Stimulated activated CD8-positive, alpha-beta memory T cell treated with anti-CD3 and anti-CD28 coated beads, Interleukin-12 subunit alpha, Interleukin-12 subunit beta, amount 100 ng/mL, for 1 hour (primary cell): ENCODE results near the gene RPL19.

Source experiments
- DNase-seq: peaks from one replicate; pipeline ENCODE4 v3.0.0-alpha.2; 2020; ENCODE audit warnings: low read depth

The RPL19 gene

DNA sequence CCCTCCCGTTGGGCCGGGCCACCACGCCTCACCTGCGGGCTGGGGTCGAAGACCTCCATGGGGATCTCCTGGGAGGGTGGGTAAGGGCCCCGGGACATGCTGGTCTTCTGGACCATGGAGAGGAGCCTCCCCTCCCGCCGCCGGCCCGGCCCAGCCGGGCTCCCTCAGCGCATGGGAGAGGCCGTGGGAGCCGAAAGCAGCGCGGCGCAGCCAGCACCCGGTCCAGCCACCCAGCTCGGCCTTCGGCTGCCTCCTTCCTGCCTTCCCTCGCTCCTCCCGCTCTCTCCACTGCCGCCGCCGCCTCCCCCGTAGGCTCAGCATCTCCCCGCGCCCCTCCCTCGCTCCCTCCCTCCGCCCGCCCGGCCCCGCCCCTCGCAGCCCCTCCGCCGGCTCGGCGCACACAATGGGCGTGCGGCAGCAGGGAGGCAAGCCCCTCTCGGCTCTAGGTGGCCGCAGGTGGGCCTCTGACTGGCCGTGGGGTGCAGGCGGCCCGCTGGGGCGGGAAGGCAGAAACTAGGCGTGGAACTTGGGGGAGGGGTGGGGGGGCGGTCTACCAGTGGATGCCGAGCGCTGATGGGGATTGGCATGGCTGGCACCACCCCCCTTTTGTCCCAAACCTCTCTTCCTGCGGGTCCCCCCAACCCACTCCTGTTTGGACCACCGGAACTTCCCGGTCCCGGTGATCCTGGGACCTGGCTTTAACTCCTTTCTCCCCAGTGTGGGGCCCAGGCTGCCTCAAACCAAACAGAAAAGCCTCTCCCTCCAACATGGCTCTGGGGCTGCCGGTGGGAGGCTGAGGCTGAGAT is 2.5 kb upstream of the RPL19 start, which contains the start of gene CACNB1:
Gene CACNB1, minus strand, starts transcription at position 290 of the 806 bp plus-strand sequence. Its CDS starts 174 bp downstream, at position 116.
- DNase-seq = peak; percentile 39

DNA sequence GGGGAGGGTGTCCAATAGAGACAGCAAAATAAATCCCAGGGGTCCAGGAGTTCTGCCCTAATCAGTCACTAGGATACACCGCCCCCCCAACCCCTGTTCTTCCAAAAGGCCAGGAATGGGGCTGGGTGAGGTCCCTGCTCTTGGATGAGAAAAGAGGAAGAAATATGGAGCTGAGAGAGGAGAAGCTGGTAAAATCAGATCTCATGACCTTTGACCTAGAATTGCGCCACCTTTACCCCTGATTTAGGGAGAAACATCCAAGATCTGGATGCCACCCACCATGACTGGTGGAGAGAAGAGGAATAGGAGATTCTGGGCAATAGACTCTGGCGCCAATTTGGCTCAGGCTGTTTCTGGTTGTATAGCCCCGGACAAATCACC is 1.9 kb upstream of the RPL19 start:
- DNase-seq = no peak

DNA sequence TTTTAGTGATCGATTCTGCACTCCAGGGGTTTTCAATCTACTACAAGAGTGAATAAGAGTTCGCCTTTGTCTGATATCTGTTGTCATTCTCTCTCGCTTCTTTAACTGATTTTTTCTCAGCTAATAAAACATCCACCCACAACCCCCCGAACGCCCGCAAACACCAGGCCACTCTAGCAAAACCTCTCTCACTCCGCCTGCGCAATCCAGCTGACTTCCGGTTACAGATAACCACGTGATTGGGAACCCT is 338 bp upstream of the RPL19 start:
- DNase-seq = peak; percentile 80

DNA sequence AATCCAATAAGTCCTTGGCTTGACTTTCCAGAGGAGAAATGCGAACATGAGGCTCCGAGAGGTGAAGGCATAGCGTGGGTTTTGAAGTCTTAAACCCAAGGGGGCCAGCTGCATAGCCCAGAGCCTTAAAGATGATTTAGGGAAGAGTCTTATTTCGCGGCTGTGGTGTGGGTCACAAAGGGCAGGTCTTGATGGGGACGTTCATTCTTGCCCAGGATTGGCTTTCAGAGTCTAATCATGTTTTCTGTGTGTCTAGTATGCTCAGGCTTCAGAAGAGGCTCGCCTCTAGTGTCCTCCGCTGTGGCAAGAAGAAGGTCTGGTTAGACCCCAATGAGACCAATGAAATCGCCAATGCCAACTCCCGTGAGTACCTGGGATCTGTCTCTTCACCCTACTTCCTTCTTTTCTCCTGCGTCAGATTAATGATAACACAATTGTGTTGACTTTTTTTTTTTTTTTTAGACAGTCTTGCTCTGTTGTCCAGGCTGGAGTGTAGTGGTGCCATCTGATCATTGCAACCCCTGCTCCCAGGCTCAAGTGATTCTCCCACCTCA is 951 bp downstream of the RPL19 start:
- DNase-seq = no peak

DNA sequence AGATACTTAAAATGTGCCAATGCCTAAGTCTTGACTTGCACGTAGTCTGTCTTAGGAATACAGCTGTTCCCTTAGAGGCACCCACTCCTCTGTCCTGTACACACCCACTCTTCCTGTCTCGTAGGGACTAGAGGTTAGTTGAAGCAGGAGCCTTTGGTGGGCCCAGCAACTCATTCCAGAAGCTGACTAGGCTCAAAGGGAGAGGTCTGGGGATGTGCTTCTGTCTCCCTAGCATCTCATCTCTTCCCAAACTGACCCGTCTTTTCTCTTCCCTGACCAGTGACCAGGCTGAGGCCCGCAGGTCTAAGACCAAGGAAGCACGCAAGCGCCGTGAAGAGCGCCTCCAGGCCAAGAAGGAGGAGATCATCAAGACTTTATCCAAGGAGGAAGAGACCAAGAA is 4.2 kb downstream of the RPL19 start:
- no peak for DNase-seq

DNA sequence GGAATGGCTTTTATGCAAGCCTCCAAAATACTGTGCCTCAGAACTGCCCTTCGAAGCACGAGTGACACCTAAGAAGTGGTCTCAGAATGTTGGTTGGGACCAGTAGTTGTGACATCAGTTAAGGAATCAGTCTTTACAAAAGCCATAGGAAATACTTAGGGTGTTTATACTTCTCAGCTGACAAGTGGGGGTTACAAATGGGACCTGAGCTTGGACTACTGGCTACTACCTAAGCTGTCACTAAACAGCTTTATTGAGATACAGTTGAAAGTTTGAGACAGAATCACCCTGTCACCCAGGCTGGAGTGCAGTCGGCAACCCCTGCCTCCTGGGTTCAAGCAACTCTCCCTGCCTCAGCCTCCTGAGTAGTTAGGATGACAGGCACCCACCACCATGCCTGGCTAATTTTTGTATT is 5.0 kb downstream of the RPL19 start:
- DNase-seq = no peak

DNA sequence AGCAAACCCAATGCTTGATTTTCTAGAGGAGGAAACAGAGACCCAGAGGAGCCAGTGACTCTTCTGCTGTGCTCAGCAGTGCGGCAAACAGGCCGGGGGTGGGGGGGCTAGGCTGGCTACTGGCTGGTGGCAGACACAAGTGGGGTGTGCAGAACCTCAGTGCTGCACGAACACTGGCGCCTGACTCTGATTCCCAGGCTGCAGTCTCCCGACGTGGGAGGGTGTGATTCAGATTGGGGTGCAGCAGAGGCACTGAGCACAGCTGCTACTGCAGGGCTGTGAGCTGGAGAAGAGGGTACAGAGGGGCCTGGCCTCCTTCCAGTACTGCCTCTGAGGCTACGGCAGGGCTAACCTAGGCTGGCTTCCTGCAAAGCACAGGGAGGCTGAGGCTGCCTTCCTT is 8.1 kb downstream of the RPL19 start:
- DNase-seq = no peak

DNA sequence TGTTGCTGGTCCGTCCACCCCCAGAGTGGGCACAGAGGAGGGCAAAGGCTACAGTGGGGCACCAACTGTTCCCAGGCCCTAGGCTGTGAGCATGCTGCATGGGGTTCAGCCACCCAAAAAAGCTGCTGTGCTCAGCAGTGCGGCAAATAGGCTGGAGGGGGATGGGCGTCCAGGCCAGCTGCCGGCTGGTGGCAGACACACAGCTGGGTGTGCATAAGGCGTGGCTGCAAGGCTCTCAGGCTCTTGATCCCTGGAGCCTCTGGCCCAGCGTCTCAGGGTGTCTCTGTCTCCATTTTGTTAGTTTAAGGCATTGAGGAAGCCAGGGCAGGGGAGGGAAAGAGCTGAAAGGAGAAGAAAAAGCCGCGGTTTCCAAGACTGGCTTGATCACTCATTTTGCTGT is 8.8 kb downstream of the RPL19 start:
- DNase-seq = no peak

DNA sequence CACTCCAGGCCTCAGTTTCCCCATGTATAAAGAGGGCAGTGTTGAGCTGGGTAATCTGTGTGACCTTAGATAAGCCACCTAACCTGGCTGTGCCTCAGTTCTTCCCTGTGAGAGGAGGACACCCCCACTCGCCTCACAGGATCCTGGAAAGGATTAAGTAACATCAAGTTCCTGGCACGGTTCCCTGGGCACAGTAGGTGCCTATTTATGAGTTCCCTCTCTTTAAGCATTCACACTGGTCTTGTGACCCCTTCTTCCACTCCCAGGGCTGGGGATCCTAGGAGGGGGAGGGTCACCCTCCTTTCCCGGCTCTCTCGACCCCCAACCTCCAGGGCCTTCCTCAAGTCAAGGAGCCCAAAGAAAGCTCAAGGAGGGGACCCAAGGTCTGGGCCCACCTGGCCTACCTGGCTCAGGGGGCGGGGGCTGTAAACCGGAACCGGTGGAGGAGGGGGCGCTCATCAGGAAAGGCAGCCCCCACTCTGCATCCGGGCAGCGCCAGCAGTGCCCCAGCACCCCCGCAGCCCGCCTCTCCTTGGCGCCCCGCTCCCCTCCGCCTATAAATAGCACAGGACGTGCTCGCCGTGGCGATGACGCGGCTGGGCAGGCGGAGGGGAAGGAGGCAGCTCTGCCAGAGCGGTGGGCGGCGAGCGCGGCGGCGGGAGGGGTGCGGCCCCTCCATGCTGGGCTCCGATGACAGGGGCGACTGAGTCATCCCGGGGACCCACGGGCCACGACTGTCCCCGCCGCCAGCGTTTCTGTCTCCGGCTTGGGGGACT is 9.4 kb downstream of the RPL19 start:
- peak; percentile 53 for DNase-seq

DNA sequence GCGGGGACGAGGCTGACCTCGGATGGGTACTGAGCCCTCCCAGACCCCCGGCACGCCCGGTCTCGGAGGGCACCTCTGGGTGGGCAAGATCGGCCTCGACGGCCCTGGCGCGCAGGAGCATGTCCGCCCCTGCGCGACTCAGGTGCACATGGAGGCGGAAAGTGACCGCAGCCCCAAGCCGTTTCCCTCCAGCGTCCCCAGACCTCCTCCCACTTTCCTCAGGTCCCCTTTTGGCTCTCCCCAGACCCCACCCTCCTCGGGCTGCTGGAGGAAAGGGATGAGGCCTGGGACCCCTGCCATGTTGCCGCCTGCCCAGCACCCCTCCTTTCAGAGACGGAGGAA is 10.0 kb downstream of the RPL19 start:
- no peak for DNase-seq

DNA sequence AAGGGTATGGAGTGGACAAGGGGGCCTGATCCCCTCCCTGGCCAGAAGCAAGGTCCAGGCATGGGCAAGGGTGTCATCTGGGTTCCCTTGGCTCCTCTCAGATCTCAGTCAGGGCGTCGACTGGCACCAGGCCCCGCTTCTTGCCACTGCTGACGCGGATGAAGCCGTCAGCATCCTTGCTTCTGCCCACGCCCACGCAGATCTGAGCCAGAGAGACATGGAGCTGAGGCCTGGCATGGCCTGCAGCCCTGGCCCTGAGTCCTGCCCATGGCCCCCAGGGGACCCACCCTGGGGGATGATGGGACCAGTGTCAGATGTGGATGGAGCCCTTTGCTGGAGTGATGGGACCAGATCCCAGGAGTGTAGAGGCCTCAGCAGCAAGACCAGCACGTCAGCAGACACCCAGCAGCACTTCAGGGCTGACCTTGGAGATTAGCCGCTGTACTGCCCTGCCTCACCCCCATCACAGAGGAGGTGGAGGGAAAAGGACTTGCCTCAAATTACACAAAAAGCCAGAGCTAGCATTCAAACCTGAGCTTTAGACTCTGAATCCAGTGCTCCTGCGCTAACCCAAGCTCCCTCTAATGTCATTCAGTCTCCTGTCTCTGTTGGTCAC is 12.2 kb downstream of the RPL19 start:
- no peak for DNase-seq

DNA sequence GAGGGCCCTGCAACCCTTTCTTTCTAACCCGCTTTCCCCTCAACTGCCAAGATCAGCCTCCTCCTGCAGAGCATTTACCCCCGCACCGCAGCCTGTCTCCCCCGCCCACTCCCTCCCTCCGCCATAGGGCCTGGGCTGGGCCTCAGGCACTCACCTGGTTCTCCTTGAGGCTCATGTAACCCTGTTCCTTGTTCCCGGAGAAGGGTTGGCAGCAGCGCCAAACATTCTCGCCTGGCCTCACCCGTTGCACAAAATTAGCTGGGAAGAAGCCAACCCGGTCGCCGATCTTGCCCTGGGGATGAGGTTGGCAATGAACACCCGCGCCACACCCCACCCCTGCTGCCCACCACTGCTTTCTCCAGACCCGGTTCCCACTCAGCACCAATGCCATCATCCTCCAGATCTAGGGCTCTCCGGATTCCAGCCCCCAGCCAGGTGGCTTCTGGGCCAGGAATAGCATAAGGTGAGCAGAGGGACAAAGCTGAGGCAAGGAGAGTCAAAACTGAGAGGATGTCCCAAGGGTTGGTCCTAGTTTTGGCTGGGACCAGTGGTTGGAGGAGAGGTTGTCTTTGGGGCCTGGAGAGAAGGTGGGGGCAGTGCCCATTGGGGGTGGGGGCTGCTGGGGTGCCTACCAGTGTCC is 12.9 kb downstream of the RPL19 start:
- DNase-seq = no peak

DNA sequence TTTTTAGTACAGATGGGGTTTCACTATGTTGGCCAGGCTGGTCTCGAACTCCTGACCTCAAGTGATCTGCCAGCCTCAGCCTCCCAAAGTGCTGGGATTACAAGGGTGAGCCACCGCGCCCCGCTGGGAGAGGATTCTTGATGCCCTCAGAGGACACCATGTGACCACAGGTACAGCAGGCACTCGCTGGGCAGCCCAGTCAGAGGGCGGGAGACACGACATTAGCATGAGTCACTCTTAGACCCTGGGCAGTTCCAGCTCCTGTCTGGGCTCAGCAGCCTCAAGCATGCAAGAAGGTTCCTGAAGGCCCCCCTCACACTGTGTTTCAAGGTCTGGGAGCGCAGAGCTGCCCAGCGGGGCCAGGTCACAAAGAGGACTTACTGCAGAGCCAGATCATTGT is 13.8 kb downstream of the RPL19 start:
- no peak for DNase-seq

DNA sequence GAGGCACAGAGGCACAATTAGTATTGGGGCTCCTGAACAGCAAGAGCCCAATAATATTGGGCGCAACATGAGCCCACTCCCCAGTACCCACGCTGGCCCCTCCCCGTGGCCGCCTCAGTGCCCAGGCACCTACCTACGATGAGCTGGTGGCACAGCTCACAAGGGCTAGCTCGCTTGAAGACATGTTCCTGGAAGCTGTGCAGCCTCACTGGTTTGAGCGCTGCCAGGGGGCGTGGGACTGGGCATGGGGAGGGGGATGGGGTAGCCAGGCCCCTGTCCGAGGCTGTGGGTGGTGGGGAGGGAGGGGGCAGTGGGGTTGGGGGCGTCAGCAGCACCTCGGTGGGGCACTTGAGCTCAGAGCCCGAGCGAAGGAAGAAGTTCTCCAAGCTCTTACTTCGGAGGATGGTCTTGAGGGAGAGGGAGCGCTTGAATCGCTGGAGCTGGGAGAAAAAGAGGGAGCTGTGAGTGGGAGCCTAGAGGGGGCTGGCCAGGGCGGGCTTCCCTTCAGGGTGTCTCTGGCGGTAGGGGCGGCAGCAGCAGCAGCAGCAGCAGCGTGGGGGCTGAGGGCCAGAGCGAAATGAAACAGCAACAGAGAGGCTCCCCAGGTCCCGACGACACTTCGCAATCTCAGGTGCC is 17.8 kb downstream of the RPL19 start:
- no peak for DNase-seq

DNA sequence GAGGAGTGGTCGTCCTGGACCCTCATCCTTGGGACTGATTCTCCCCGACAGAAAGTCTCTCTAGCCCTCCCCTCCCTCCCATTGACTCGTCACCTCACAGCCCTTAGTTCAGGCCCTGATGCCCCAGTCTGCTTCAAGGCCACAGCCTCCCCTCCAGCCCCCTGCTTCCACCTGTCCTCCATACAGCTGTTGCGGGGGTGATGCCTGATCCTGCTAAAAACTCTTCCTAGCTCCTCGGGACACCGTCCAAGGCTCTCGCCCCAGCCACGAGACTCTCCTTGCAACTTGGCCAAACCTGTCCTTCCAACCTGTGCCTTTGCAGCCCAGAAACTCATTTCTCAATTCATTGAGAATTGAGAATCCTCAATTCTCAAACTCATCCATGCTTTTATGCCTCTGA is 18.8 kb downstream of the RPL19 start:
- DNase-seq = no peak

DNA sequence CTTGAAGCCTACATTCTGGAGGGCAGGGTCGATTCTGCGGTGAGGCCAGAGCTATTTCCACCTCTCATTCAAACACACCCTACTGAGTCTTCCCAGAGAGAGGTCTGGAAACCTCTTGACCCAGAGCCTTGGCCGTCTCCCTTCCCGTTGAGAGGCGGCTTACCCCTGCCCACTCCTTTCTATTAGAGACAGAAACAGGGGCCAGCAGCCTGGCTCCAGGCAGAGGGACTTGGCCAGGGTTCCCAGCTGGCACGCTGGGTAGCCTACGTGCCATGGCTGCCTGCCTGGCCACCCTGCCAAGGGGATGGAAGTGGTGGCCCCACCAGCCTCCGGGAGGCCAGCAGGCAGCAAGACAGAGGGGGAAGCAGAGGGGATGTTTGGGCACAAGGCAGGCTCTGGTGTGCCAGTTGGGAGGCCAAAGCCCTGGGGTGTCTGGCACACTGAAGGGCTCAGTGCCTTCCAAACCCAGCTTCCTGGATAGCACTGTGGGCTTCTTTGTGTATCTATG is 19.6 kb downstream of the RPL19 start:
- DNase-seq = no peak

DNA sequence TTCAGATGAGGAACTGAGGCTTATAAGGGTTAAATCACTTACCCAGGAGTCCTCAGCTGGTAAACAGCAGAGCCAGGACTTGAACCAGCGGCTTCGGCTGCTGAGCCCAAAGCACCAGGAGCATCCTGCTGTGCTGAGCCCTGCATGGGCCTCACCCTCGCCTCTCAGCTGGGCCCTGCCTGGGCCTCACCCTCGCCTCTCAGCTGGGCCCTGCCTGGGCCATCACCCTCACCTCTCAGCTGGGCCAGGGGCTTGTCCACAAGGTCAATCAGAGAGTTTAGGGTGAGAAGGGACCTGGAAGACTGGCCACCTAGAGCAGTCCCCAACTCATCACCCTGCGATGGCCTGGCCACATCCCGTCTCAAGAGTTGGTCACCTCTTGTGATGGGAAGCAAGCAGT is 21.5 kb downstream of the RPL19 start:
- DNase-seq = no peak

DNA sequence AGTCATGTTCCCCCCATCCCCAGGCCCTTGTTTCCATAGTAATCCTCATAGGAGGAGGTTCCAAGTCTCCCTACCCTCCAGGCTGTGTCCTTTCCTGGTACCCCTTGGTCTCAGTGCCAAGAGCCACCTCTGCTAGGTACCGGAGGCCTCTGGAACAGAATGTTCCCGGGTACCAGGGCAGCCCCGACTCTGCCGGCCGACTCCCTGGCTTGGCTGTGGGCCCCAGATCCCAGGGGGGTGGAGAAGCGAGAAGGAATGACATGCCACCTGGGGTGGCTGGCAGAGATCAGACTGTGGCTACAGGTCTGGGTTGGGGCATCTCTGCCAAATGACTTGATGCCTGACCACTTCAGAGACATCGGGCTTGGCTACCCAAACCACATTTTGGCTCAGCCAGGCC is 22.1 kb downstream of the RPL19 start:
- DNase-seq = no peak

DNA sequence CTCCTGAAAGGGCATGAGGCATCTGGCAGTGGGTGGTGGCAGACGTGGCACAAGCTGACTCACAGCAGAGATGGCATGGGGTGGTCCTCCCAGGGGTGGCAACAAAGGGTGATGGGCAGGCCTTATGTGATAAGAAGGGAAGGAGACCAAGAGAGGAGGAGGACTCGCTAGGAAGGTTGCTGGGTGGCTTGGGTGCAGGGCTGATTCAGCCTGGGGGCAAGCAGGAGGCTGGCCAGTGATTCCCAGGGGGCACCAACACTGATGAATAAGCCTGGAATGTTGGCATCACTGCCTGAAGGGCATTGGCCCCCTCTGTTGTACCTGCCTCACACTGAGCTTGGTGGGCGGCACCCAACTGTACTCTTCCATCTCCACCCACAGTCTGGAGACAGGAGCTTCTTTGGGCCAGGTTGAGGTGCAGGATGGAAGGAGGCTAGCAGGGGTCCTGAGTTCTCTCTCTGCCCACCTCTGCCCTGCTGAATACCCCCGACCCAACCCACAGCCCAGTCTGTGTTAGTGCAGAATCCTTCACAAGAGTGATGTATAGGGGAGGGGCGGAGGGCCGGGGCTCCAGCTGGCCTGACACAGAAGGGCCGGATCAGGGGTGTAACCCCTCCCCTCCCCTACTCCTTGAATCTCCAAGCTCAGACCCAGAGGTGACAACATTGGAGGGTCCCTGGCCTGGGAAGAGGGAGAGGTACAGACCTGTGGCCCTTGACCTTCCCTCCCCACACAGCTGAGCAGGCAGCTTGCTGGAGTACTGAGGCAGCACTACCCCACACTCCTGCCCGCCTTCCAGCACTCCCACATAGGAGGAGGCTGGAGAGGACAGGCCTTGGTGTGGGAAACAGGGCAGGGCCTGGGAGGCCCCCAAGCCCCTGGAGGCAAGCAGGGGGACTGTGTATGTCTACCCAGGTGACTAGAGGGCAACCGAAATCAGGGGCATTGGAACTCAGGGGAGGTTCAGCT is 23.1 kb downstream of the RPL19 start:
- DNase-seq = no peak

DNA sequence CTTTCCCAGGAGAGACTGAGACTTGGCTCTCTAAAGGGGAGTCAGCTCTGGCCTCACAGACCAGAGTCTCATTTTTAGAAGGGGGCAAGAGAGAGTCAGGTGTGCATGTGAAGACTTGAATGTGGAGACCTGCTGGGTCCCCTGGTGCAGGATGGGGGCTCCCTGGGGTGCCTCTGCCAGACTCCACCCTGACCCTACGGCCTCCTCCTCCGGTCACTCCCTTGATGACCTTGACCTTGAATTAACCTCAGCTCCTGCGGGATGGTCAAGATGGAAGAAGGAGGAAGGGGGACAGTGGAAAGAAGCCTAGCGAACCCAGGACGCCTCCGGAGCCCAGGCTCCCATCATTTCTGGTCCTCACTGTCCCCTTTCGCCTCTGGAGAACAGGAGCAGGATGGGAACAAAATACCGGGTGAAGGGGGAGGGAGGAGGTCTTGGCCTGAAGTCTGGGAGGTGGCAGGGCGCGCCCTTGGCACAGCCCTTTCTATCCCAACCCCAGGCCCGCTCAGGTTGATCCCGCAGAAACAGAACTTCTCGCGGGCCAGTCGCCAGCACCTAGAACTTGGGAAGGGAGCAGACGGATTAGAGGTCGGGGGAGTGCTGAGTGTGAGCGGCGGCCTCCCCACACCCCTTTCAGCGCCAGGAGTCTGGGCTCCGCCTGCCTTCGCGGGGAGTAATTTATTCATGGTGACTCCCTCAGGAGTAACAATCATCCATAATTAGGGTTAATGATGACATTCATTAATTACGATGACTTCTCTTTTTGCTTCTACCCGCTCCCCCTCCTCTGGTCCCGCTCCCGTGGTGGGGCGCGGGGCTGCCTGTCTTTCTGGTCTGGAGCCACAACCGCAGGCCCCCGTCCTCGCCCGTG is 24.1 kb downstream of the RPL19 start:
- DNase-seq = no peak
